Cardiac fibroblast (primary cell): Measurements from ENCODE around the gene CYP2C18.
"Not testable (repeated sequence)": the region's sequence is repeated elsewhere in the genome, so short reads cannot be mapped to it uniquely, and the experiment has no call there.

Experiments
- DNase-seq, 2 donors: peaks; one replicate each; pipeline versions ENCODE4 v3.0.0 to v3.0.0-alpha.2; 2010; ENCODE audit warnings: low read depth in 2 of 2
- H3K4me3 ChIP-seq, 2 donors: replicated peaks in 1 of 2; 1 replicate in 1 of 2; 2 replicates in 1 of 2; pipeline ENCODE4 v1.5.1; 2011; ENCODE audit warnings: low read depth in 2 of 2, low read length in 2 of 2, mild to moderate bottlenecking in 2 of 2, moderate library complexity in 1 of 2
- TF ChIP-seq, protein P1 (sequence below): IDR thresholded peaks from one replicate; pipeline ENCODE4 v1.5.1; 2011; ENCODE audit warnings: low read depth, mild to moderate bottlenecking, low read length, inconsistent platforms

The CYP2C18 gene

DNA sequence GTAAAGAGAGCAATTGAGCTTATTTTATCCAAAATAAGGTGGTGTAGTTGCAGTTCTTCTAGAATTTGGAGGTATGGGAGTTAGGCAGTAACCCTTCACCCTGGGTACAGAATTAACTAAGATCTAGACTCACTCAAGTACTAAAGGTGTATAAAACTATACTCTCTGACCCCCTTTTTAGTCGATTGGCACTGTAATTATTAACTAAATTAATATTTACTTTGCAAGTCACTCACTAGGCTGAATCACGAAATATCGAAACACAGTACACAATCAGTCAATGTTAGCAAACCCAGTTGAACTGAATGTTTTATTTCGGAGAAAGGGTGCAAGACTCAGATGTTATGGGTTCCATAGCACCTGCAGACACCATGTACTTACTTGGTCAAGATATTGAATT lies 64.3 kb downstream of the CYP2C18 start:
- DNase-seq = no peak

DNA sequence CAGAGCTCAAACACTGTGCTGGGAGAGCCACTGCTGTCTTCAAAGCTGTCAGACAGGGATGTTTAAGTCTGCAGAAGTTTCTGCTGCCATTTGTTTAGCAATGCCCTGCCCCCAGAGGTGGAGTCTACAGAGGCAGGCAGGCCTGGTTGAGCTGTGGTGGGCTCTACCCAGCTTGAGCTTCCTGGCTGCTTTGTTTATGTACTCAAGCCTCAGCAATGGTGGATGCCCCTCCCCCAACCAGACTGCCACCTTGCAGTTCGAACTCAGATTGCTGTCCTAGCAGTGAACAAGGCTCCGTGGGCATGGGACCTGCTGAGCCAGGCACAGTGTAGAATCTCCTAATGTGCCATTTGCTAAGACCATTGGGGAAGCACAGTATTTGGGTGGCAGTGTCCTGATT lies 74.4 kb downstream of the CYP2C18 start:
- no peak for DNase-seq
- H3K4me3 ChIP-seq = no peak overlapping the region
- TF ChIP-seq, protein P1, sequence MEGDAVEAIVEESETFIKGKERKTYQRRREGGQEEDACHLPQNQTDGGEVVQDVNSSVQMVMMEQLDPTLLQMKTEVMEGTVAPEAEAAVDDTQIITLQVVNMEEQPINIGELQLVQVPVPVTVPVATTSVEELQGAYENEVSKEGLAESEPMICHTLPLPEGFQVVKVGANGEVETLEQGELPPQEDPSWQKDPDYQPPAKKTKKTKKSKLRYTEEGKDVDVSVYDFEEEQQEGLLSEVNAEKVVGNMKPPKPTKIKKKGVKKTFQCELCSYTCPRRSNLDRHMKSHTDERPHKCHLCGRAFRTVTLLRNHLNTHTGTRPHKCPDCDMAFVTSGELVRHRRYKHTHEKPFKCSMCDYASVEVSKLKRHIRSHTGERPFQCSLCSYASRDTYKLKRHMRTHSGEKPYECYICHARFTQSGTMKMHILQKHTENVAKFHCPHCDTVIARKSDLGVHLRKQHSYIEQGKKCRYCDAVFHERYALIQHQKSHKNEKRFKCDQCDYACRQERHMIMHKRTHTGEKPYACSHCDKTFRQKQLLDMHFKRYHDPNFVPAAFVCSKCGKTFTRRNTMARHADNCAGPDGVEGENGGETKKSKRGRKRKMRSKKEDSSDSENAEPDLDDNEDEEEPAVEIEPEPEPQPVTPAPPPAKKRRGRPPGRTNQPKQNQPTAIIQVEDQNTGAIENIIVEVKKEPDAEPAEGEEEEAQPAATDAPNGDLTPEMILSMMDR = no peak

More for the DNA sequence above, 64.3 kb downstream of the CYP2C18 start:
- no peak overlapping the region for H3K4me3 ChIP-seq
- TF ChIP-seq, protein P1 = no peak

DNA sequence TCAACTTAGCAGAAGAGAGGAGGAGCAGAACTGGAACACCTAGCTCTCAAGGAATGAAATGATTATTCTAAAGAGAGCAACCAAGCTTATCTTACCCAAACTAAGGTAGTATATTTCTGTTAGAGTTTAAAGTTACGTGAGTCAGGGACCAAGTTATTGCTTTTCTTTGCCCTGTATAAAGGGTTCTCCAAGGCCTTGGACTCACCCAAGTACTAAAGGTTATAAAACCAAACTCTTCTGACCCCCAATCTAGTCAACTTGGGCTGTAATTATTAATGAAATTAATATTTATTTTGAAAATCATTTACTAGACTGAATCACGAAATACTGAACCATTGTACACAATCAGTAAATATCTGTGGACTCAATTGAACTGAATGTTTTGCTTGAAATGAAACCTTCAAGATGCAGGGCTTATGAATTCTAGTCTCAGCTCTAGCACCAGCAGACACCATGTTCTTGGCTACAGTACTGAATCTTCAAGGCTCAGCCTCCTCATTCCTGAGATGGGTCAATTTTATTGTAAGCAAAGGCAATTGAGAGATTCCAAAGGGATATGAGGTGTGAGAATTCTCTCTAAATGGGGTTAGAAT lies 77.2 kb downstream of the CYP2C18 start:
- TF ChIP-seq, protein P1 = no peak
- H3K4me3 ChIP-seq = no peak overlapping the region
- DNase-seq = no peak

DNA sequence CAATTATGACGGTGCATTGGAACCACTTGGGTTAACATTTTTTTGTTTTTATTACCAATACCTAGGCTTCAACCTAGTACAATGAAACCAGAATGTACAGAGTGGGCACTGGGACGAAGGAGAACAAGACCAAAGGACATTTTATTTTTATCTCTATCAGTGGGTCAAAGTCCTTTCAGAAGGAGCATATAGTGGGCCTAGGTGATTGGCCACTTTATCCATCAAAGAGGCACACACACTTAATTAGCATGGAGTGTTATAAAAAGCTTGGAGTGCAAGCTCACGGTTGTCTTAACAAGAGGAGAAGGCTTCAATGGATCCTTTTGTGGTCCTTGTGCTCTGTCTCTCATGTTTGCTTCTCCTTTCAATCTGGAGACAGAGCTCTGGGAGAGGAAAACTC lies 78.9 kb downstream of the CYP2C18 start, which contains the start of gene CYP2C19:
TSS of gene CYP2C19 (plus strand) at position 289 of the 400 bp plus-strand sequence. CDS start at position 314, 25 bp downstream.
- H3K4me3 ChIP-seq = no peak within 1 kb of the TSS
- no peak for DNase-seq
- TF ChIP-seq, protein P1 = no peak

DNA sequence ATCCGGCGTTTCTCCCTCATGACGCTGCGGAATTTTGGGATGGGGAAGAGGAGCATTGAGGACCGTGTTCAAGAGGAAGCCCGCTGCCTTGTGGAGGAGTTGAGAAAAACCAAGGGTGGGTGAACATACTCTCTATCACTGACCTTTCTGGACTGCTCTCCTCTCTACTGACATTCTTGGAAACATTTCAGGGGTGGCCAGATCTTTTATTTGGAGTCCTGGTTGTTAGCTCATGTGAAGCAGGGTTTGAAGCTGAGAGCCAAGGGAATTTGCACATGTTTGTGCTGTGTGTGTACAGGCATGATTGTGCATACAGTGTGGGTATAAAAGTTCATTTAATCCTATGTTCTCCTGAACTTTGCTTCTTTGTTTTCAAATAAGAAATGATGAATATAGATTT lies 91.9 kb downstream of the CYP2C18 start:
- not testable (repeated sequence) for DNase-seq, H3K4me3 ChIP-seq

DNA sequence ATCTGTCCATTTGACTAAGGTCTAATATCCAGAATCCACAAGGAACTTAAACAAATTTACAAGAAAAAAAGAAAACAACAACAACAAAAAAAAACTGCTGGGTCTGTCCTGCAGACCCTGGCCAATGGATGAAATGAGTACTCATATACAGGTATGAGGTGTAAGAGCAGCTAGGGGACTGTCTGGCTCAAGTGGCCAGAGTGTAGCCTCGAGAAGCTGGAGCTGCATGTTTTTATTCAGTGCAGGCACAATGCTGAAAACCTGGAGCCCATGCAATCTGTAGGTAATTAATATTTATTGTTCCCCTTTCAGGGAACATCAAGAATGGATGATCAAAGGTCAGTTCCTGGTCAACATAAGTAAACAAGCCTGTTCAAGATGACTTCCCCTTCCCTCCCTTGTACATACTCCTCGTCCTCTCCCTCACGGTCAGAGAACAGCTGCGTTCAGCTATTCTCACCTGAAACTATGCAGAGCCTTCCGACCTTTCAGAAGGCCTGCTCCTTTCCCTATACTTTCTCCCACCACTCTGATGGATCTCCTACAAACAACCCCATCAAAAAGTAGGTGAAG lies 94.4 kb downstream of the CYP2C18 start:
- H3K4me3 ChIP-seq = no peak overlapping the region
- TF ChIP-seq, protein P1 = no peak
- no peak for DNase-seq

DNA sequence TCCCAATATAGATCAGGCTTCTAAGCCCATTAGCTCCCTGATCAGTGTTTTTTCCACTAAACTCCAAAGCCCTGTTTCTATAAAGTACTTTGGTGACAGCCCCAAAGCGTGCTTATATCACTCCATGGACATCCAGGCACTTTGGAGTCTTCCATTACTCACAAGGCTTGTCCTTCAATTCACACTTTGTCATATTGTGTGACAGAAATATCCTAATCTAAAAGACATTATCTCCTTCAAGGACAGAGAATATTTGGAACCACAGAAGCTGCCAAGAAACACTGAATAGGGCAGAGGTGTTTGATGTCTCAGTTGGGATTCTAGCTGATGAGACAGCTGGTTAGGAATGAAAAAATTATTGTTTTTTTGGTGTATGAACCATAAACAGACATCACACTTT lies 97.3 kb downstream of the CYP2C18 start:
- no peak for DNase-seq
- TF ChIP-seq, protein P1 = no peak
- H3K4me3 ChIP-seq = no peak overlapping the region
